ENCODE measurements around the gene PGM5.

GRCh38 chr9:68545033-68545705, 188.8 kb downstream of the PGM5 start:
- TF ChIP-seq CTCF (IDR thresholded peaks at IDR 0.05; ENCODE audit: poor library complexity) (no peak), EZH2 (IDR thresholded peaks at IDR 0.05; ENCODE audit: borderline replicate concordance) (no peak)

Measured in hepatocyte (in vitro differentiated cells).